ENCODE measurements around the gene ALPP. TPM values are rescaled to one million over a fixed set of nuclear protein-coding genes. Genes with fewer than 3 reads are reported as not detected.
"Not testable (repeated sequence)": the region's sequence is repeated elsewhere in the genome, so short reads cannot be mapped to it uniquely, and the experiment has no call there.

ALPP gene
- total RNA-seq, 2 donors from 2014 or later: not detected

- Histone ChIP-seq H3K9me3 (no peaks in the 10 kb centered on the region), H3K27me3 (no peaks in the 10 kb centered on the region), H3K4me1 (no peaks in the 10 kb centered on the region), H3K27ac (no peak overlapping the region), H3K36me3 (no peaks in the 10 kb centered on the region), H3K4me3 (no peak overlapping the region)
- TF ChIP-seq CTCF (IDR thresholded peaks at IDR 0.05): no peak
- DNase-seq (ENCODE audit: low spot score): no peak
Measured at GRCh38 chr2:232333361-232334135, 45.0 kb upstream of the ALPP start.

DNA sequence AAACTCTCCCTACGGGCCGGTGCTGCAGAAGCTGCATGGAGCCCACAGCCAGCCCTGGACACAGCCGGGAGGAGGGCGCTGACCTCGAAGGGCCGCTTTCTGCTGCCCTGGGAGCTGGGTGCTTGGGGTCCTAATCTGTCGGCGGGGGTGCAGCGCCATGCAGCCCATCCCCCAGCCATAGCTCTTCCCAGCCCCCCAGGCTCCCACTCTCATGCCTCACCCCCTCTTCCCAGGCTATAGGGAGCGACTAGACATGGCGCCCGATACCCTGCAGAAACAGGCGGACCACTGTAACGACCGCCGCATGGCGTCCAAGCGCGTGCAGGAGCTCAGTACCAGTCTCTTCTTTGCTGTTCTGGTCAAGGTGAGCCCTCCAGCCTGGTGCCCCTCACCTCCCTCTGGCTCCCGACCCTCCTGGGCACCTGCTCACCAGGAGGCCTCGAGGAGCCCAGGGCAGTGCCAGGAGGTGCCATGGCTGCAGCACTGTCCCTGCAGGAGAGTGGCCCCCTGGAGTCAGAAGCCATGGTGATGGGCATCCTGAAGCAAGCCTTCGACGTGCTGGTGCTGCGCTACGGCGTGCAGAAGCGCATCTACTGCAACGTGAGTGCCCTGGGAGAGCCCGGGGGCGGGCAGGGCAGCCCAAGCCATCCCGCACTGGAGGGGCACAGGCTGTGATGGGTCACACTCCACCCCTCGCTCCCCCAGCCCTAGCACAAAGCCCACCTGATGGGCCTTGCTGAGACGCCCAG, 44.2 kb upstream of the ALPP start:
- not testable (repeated sequence) for H3K9me3 ChIP-seq; H3K4me1 ChIP-seq; H3K27me3 ChIP-seq; H3K27ac ChIP-seq; H3K4me3 ChIP-seq; DNase-seq (ENCODE audit: low spot score); H3K36me3 ChIP-seq

DNA sequence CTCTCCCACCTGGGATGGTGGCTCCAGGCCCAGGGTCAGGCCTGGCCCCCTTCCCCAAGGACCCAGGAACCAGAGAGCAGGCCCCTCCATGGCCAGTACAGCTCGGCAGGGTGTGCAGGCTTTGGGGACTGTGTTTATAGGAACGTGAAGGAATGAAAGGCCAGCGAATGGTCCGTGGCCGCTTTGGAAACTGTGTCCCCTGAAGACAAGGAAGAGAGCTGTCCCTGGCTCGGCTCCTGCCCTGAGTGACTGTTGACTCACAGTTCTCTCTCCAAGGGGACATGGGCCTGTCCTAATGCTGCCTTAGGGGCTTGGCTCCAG, 43.7 kb upstream of the ALPP start:
- not testable (repeated sequence) for DNase-seq (ENCODE audit: low spot score); H3K4me1 ChIP-seq; H3K36me3 ChIP-seq; H3K4me3 ChIP-seq; H3K27ac ChIP-seq; H3K27me3 ChIP-seq; H3K9me3 ChIP-seq

GRCh38 chr2:232335206-232335858, 43.2 kb upstream of the ALPP start:
- not testable (repeated sequence) for H3K27me3 ChIP-seq; DNase-seq (ENCODE audit: low spot score); H3K4me1 ChIP-seq; H3K36me3 ChIP-seq; H3K4me3 ChIP-seq; H3K27ac ChIP-seq; H3K9me3 ChIP-seq
- TF ChIP-seq CTCF (IDR thresholded peaks at IDR 0.05): peak; percentile 36 to 62

DNA sequence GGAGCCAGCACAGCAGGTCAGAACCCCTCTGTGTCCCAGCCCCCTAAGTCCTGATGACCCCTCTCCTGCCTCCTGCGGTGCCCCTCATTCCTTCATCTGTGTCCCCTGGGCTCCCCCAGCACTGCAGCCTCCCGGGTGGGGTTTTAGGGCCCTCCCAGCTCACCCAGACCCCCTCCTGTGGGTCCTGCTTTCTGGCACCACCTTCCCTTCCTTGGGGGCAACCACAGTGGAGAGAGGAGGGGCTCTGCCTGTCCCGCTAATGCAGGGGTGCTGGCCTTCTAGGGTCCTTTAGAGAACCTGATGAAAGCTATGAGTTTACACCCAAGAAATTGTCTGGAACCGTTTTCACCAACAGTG, 42.7 kb upstream of the ALPP start:
- DNase-seq (ENCODE audit: low spot score): no peak
- Histone ChIP-seq H3K4me1 (no peaks in the 10 kb centered on the region), H3K27ac (no peak overlapping the region), H3K9me3 (no peaks in the 10 kb centered on the region), H3K36me3 (no peaks in the 10 kb centered on the region), H3K4me3 (no peak overlapping the region), H3K27me3 (no peaks in the 10 kb centered on the region)
- no peak for TF ChIP-seq CTCF (IDR thresholded peaks at IDR 0.05)

DNA sequence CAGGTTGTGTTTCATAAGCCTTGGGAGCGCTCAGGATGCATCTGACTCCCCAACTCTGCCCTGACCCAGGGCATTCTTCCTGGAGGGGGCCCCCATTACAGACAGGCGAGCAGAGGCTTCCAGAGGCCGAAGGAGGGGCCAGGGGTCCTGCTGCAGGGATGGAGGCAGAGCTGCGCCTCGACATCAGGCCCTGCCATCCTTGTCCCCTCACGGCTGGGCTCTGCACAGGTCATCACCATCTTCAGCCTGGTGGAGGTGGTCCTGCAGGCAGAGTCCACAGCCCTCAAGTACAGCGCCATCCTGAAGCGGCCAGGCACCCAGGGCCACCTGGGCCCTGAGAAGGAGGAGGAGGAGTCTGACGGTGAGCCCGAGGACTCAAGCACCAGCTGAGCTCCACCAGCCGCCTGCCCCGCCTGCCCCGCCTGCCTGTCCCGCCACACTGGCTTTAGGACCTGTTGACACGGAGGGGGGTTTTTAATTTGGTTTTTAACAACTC, 42.3 kb upstream of the ALPP start:
- no peak overlapping the region for H3K27ac ChIP-seq
- no peaks in the 10 kb centered on the region for H3K27me3 ChIP-seq
- no peaks in the 10 kb centered on the region for H3K36me3 ChIP-seq
- no peaks in the 10 kb centered on the region for H3K9me3 ChIP-seq
- H3K4me3 ChIP-seq: no peak overlapping the region
- no peak for DNase-seq (ENCODE audit: low spot score)
- no peaks in the 10 kb centered on the region for H3K4me1 ChIP-seq
- no peak for TF ChIP-seq CTCF (IDR thresholded peaks at IDR 0.05)

All from right atrium auricular region (tissue), 2 donors.